HEK293T (cell line): ENCODE results near the gene SPPL2C.

Source experiments
- CTCF ChIA-PET: fragments of 350-600 bp; formaldehyde crosslinking; extraction: SDS; loops from one replicate; lab custom pipeline; 2021; ENCODE audit warnings: antibody characterized with exemption, inconsistent platforms; lab: Yijun Ruan, JAX
- POLR2A ChIA-PET: fragments of 350-600 bp; formaldehyde crosslinking; extraction: SDS; loops from one replicate; lab custom pipeline; 2020; ENCODE audit warnings: antibody characterized with exemption, inconsistent platforms; lab: Yijun Ruan, JAX
- DNase-seq: peaks from one replicate; pipeline ENCODE4 v3.0.0; 2012; ENCODE audit warnings: mixed read lengths; ENCODE audit errors: extremely low spot score
- ARNT ChIP-seq: fragments of 450-650 bp; IDR thresholded peaks from 2 replicates; pipeline ENCODE4 v1.6.1; 2017; ENCODE audit warnings: mild to moderate bottlenecking
- BHLHE40 ChIP-seq: fragments of 450-650 bp; IDR thresholded peaks from 2 replicates; pipeline ENCODE4 v1.6.1; 2016; ENCODE audit warnings: mild to moderate bottlenecking, moderate library complexity, borderline replicate concordance
- CTBP1 ChIP-seq: fragments of 450-650 bp; IDR thresholded peaks from 2 replicates; pipeline ENCODE4 v1.6.1; 2016; ENCODE audit warnings: borderline replicate concordance
- ELF4 ChIP-seq: fragments of 450-650 bp; IDR thresholded peaks from 2 replicates; pipeline ENCODE4 v1.6.1; 2017; ENCODE audit warnings: antibody characterized with exemption
- FOXA1 ChIP-seq: fragments of 450-650 bp; IDR thresholded peaks from 2 replicates; pipeline ENCODE4 v1.6.1; 2016; ENCODE audit warnings: mild to moderate bottlenecking
- FOXK2 ChIP-seq: fragments of 450-650 bp; IDR thresholded peaks from 2 replicates; pipeline ENCODE4 v1.6.1; 2016; ENCODE audit warnings: mild to moderate bottlenecking
- FOXM1 ChIP-seq: fragments of 450-650 bp; IDR thresholded peaks from 2 replicates; pipeline ENCODE4 v1.6.1; 2017; ENCODE audit warnings: mild to moderate bottlenecking, borderline replicate concordance
- HDGF ChIP-seq: fragments of 450-650 bp; IDR thresholded peaks from 2 replicates; pipeline ENCODE4 v1.6.1; 2017; ENCODE audit warnings: antibody characterized with exemption, borderline replicate concordance
- L3MBTL2 ChIP-seq: fragments of 450-650 bp; conservative IDR thresholded peaks from 2 replicates; pipeline ENCODE4 v1.6.1; 2016; ENCODE audit warnings: mild to moderate bottlenecking
- LEF1 ChIP-seq: fragments of 450-650 bp; IDR thresholded peaks from 2 replicates; pipeline ENCODE4 v1.6.1; 2017; ENCODE audit warnings: mild to moderate bottlenecking, borderline replicate concordance
- NFRKB ChIP-seq: fragments of 450-650 bp; IDR thresholded peaks from 2 replicates; pipeline ENCODE4 v1.6.1; 2016; ENCODE audit warnings: mild to moderate bottlenecking, moderate library complexity
- PKNOX1 ChIP-seq: fragments of 450-650 bp; IDR thresholded peaks from 2 replicates; pipeline ENCODE4 v1.6.1; 2016
- SP1 ChIP-seq: fragments of 450-650 bp; IDR thresholded peaks from 2 replicates; pipeline ENCODE4 v1.6.1; 2017
- SUZ12 ChIP-seq: fragments of 450-650 bp; IDR thresholded peaks from 2 replicates; pipeline ENCODE4 v1.6.1; 2016; ENCODE audit warnings: mild to moderate bottlenecking
- TARDBP ChIP-seq: fragments of 450-650 bp; IDR thresholded peaks from 2 replicates; pipeline ENCODE4 v1.6.1; 2016
- ZNF384 ChIP-seq: fragments of 450-650 bp; IDR thresholded peaks from 2 replicates; pipeline ENCODE4 v1.6.1; 2016

Gene SPPL2C

GRCh38 chr17:45838751-45839295, 5.9 kb upstream of the SPPL2C start:
- DNase-seq = no peak
- ChIA-PET CTCF (no interaction called here), POLR2A (no interaction called here)
- TF ChIP-seq SP1 (no peak), NFRKB (no peak), FOXM1 (no peak), ZNF384 (no peak), BHLHE40 (no peak), PKNOX1 (no peak), L3MBTL2 (no peak), FOXA1 (no peak), HDGF (no peak), ARNT (no peak), TARDBP (no peak), FOXK2 (no peak), CTBP1 (no peak), SUZ12 (no peak), LEF1 (no peak)

DNA sequence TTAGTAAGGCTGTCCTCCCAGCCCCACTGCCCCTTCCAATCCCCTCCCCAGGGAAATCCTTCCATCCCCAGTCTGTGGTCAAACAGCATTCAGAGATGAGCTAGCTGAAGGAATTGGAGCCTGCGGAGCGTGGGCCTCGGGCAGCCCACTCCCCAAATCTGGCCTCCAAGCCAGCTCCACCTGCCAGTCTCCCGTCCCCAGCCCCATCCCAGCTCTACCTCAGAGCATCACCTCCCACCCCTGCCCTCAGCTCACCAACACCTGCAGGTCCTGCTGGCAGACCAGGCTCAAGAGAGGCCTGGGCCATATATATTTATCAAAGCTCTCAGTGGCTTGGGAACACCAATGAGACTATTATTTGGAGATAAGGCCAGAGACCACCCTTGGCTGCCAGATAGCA, 5.2 kb upstream of the SPPL2C start:
- TF ChIP-seq NFRKB (no peak), ZNF384 (no peak), TARDBP (no peak), FOXK2 (no peak), BHLHE40 (no peak), SUZ12 (no peak), SP1 (no peak), HDGF (no peak), L3MBTL2 (no peak), ELF4 (no peak), FOXA1 (no peak), CTBP1 (no peak), FOXM1 (no peak), PKNOX1 (no peak), LEF1 (no peak), ARNT (no peak)
- no peak for DNase-seq
- POLR2A ChIA-PET = no interaction called here
- CTCF ChIA-PET = no interaction called here

DNA sequence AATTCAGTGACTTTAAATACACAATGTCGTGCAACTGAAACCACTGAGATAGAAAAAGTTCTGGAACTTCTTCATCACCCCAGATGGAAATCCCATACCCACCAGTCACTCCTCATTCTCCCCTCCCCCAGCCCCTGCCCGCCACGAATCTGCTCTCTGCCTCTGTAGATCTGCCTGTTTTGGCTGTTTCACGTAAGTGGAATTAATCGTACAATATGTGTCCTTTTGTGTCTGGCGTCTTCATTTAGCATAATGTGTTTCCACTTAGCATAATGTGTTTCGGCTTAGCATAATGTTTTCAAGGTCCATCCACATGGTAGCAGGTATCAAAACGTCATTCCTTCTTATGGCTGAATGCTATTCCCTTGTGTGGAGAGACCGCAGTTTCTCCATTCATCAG, 3.5 kb upstream of the SPPL2C start:
- DNase-seq = no peak
- TF ChIP-seq HDGF (no peak), SUZ12 (no peak), NFRKB (no peak), ELF4 (no peak), TARDBP (no peak), FOXM1 (no peak), ARNT (no peak), PKNOX1 (no peak), SP1 (no peak)
- ChIA-PET POLR2A (no interaction called here), CTCF (interaction anchor here (0.9 to 1.1 kb wide), 2 partner anchors 9 to 58 kb away, joined by 3 to 4 read pairs; no protein-coding TSS in a partner anchor)

- TF ChIP-seq TARDBP (no peak), FOXA1 (no peak), BHLHE40 (no peak), NFRKB (no peak), ZNF384 (no peak), LEF1 (no peak), ELF4 (no peak), ARNT (no peak), SUZ12 (no peak), CTBP1 (no peak)
- ChIA-PET POLR2A (interaction anchor here (0.6 kb wide), 1 partner anchor 22 kb away, joined by 3 read pairs; no protein-coding TSS in a partner anchor), CTCF (interaction anchor here (0.9 to 1.2 kb wide), 2 partner anchors 10 kb away, joined by 3 to 4 read pairs; no protein-coding TSS in a partner anchor)
- DNase-seq = no peak
Measured at GRCh38 chr17:45841883-45842525, 2.7 kb upstream of the SPPL2C start.

DNA sequence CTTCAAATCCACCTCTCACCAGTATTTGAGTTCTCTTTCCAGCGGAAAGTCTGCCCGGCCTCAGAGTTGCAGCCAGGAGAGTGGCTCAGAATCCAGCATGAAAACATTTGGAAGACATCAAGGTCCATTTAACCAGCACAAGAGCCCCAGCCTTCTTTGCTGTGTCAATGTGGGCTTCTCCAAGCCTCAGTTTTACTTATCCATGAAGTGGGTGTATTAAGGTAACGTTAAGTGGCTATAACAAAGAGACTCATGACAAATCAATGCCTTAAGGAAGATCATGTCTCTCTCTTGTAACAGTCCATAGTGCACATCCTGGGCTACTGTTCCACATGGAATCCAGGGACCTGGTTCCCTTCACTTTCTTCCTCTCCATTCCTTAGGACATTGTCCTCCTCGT, 959 bp upstream of the SPPL2C start:
- TF ChIP-seq FOXK2 (no peak), PKNOX1 (no peak), ZNF384 (no peak), SP1 (no peak), SUZ12 (no peak), BHLHE40 (no peak), ELF4 (no peak), FOXM1 (no peak)
- ChIA-PET POLR2A (no interaction called here), CTCF (no interaction called here)
- DNase-seq = no peak
